GM19372 (cell line): ENCODE results near the gene ZBED1.
"Not testable (repeated sequence)": the region's sequence is repeated elsewhere in the genome, so short reads cannot be mapped to it uniquely, and the experiment has no call there.

Experiments used
- ATAC-seq: cut with Tn5 transposase; IDR thresholded peaks from one replicate; pipeline ENCODE4 v1.9.1; 2021; ENCODE audit warnings: mild to moderate bottlenecking, low read depth, moderate library complexity; ENCODE audit not compliant: unreplicated experiment

ZBED1 gene

GRCh38 chrX:2520539-2520938 is 19.8 kb upstream of the ZBED1 start:
- ATAC-seq: no peak

GRCh38 chrX:2519638-2520037 is 18.9 kb upstream of the ZBED1 start:
- not testable (repeated sequence) for ATAC-seq

GRCh38 chrX:2517055-2517454 is 16.3 kb upstream of the ZBED1 start:
- ATAC-seq: no peak

GRCh38 chrX:2516623-2517022 is 15.8 kb upstream of the ZBED1 start:
- ATAC-seq: no peak

- no peak for ATAC-seq
Measured at GRCh38 chrX:2514131-2514530, 13.4 kb upstream of the ZBED1 start.

GRCh38 chrX:2513121-2513664 is 12.4 kb upstream of the ZBED1 start:
- ATAC-seq: no peak

- no peak for ATAC-seq
Measured at GRCh38 chrX:2512501-2512900, 11.7 kb upstream of the ZBED1 start.

- no peak for ATAC-seq
Measured at GRCh38 chrX:2511326-2511725, 10.6 kb upstream of the ZBED1 start.

GRCh38 chrX:2508648-2509335 is 8.0 kb upstream of the ZBED1 start:
- ATAC-seq: no peak

- ATAC-seq: no peak
Measured at GRCh38 chrX:2507904-2508627, 7.3 kb upstream of the ZBED1 start.

- no peak for ATAC-seq
Measured at GRCh38 chrX:2507196-2507595, 6.4 kb upstream of the ZBED1 start.

- ATAC-seq: not testable (repeated sequence)
Measured at GRCh38 chrX:2505341-2505740, 4.6 kb upstream of the ZBED1 start.

- ATAC-seq: no peak
Measured at GRCh38 chrX:2504706-2505332, 4.0 kb upstream of the ZBED1 start.

GRCh38 chrX:2503591-2504500 is 3.1 kb upstream of the ZBED1 start:
- ATAC-seq: no peak

GRCh38 chrX:2502668-2503519 is 2.1 kb upstream of the ZBED1 start:
- no peak for ATAC-seq

- ATAC-seq: no peak
Measured at GRCh38 chrX:2502120-2502667, 1.4 kb upstream of the ZBED1 start.

- ATAC-seq: no peak
Measured at GRCh38 chrX:2501559-2502102, 855 bp upstream of the ZBED1 start.

GRCh38 chrX:2500091-2500802 is 529 bp downstream of the ZBED1 start:
- peak; percentile 51 for ATAC-seq
